GM12891 (cell line): ENCODE data around the gene DIMT1.
A peak's percentile ranks its signal among the peaks of the same experiment; 100 is the strongest.

Experiments
- DNase-seq: peaks from one replicate; pipeline ENCODE4 v3.0.0; 2011; ENCODE audit warnings: low spot score; ENCODE audit not compliant: insufficient read length
- FAIRE-seq: peaks from 2 replicates; lab custom pipeline; 2011; peaks lifted over from hg19 to GRCh38; lab: Jason Lieb, UNC
- PAX5 ChIP-seq: IDR thresholded peaks from 2 replicates; pipeline ENCODE4 v1.6.1; 2011; ENCODE audit warnings: low read length, moderate library complexity, mild to moderate bottlenecking; ENCODE audit not compliant: insufficient read depth, severe bottlenecking
- POLR2A ChIP-seq: IDR thresholded peaks from 2 replicates; pipeline ENCODE4 v1.6.1; 2011; ENCODE audit warnings: low read depth, low read length, control low read depth
- POLR2AphosphoS5 ChIP-seq: IDR thresholded peaks from 2 replicates; pipeline ENCODE4 v1.6.1; 2011; ENCODE audit warnings: low read depth, low read length, control low read depth
- POU2F2 ChIP-seq: IDR thresholded peaks from 2 replicates; pipeline ENCODE4 v1.6.1; 2011; ENCODE audit warnings: low read depth, mild to moderate bottlenecking, control low read depth, low read length, moderate library complexity
- SPI1 ChIP-seq: IDR thresholded peaks from 2 replicates; pipeline ENCODE4 v1.6.1; 2011; ENCODE audit warnings: low read depth, low read length, control low read depth
- TAF1 ChIP-seq: IDR thresholded peaks from 2 replicates; pipeline ENCODE4 v1.6.1; 2011; ENCODE audit warnings: low read depth, low read length, control low read depth

The DIMT1 gene

DNA sequence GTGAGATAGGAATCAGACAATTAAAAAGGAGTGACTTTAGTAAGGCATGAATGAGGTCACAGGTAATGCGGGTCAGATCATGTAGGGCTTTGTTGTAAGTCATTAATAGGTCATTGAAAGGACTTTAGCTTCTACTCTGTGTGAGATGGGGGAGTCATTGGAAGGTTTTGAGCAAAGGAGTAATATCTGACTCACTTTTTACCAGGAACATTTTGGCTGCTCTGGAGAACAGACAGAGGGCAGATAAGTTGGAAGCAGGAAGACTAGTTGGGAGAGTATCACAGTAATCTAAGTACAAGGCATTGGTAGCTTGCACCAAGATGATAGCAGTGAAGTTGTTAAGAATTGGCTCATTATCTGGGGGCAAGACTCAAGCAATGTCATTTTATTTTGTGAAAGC is 60.3 kb downstream of the DIMT1 start:
- FAIRE-seq (no peak), DNase-seq (no peak)
- TF ChIP-seq SPI1 (no peak), POU2F2 (no peak), PAX5 (no peak), TAF1 (no peak), POLR2A (no peak), POLR2AphosphoS5 (no peak)

DNA sequence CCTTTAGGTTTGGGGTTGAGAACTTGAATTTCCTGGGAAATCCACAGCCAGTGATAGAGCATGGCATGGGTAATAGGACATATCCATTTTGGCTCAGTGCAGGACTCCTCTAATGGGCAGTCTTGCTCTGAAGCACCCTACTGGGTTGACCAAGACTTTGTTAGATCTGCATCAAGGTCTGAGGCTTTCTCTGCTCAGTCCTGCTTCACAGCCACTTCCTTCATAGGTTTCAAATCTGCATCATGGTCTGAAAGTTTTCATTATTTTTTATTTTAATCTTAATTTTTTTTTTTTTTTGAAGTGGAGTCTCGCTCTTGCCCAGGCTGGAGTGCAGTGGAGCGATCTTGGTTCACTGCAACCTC is 61.2 kb downstream of the DIMT1 start:
- FAIRE-seq (no peak), DNase-seq (no peak)
- TF ChIP-seq PAX5 (no peak), SPI1 (no peak), TAF1 (no peak), POLR2A (no peak)

DNA sequence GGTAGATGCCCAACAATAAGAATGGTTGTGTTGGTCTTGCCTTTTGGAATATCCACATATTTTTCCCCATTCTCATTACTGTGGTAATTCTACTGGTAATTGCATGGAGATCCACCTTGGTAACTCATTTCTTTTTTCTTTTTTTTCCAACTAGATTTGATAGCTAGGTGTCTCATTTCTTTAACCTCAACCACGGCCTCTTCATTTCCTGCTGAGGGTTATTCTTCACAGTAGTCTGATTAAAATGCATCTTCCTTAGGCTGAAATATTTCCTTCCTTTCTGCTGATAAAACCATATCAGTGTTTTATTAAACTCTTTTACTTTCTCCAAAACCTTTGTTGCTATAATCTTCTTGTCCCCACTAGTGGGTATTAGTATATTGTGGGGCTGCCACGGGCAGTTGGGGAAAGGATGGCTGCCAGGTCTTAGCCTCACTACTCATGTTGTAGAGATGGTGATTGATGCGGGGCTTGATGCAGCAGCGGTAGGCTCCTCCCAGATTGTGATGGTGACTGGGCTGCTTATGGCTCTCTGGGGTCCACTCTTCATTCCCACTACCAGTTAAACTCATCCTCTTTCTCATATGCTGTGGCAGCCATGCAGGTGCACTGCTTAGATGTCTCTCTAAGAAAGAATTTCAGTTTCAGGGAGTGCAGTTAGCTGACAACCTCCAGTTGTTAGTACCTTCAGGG is 61.8 kb downstream of the DIMT1 start:
- no peak for DNase-seq
- FAIRE-seq: peak; percentile 59
- TF ChIP-seq PAX5 (no peak), POU2F2 (no peak), POLR2AphosphoS5 (no peak), SPI1 (no peak), TAF1 (no peak), POLR2A (no peak)

DNA sequence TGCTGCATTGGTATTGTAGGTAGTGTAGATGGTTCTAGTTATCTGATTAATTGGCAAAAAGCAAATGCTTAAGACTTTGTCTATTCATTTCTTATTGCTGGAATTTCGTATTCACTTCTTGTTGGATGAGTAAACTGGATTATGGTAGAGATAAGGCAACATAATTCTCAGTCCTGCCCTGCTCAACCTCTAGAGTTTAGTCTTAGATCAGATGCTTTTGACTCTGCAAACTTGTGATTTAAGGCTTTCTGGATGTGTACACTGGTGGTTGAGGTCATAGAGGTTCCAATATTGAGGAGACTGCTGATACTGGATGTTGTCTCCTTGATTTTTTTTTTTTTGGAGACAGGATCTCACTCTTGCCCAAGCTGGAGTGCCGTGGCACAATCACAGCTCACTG is 62.7 kb downstream of the DIMT1 start:
- FAIRE-seq (no peak), DNase-seq (no peak)
- TF ChIP-seq POU2F2: no peak

DNA sequence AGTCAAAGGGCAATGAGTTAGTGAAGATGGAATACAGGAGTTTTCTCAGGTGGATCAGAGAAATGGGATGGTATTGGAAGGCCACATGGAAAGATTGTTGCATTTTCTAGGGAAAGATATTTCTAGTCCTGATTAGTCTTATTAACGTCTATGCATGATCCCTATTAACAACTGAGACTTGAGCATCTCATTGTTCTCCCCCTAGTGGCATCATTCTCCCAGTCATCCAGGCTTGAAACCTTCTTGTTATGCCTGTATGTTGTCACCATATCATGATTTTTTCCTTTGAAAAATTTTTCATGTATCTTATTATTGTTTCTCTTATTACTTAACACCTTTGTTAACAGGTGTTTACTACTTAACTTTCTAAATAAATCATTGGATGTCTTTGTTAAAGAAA is 63.3 kb downstream of the DIMT1 start:
- no peak for FAIRE-seq

More for the DNA sequence above, 63.3 kb downstream of the DIMT1 start:
- TF ChIP-seq POLR2A: no peak
- TF ChIP-seq POU2F2: no peak
- TF ChIP-seq PAX5: no peak
- no peak for TF ChIP-seq POLR2AphosphoS5
- TF ChIP-seq TAF1: no peak
- no peak for TF ChIP-seq SPI1
- no peak for DNase-seq
